ENCODE results near the gene UBE2D3.
"Not testable (repeated sequence)": the region's sequence is repeated elsewhere in the genome, so short reads cannot be mapped to it uniquely, and the experiment has no call there.

Gene UBE2D3

DNA sequence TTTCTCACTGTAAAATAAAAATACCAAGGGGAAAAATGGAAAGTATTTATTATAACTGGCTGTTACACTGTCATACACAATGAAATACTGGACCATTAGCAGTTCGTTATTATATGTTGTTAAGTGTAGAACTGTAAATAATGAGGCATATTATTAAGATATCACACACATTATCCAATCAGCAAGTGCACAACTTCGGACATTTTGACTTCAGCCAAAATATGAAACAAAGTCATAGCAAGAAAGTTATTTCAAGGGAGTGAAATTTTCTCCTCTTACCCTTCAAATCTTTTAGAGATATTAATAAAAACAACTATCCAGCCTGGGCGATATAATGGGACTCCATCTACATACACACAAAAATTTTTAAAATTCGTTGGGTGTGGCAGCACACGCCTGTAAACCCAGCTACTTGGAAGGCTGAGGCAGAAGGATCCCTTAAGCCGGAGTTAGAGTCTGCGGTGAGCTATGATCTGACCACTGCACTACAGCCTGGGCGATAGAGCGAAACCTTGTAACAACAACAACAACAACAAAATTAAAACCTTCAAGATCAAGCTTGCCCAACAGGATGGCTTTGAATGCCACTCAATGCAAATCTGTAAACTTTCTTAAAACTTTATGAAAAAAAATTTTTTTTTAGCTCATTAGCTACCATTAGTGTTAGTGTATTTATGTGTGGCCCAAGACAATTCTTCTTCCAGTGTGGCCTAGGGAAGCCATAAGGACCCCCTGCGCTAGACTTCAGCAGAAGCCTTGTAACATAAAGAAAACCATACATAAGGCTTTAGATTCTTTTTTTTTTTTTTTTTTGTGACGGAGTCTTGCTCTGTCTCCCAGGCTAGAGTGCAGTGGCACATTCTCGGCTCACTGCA, 40.2 kb upstream of the UBE2D3 start:
- ChIA-PET POLR2A (ENCODE audit: low non-redundant PET) (interaction anchor here (0.9 kb wide), 1 partner anchor 40 kb away, joined by 3 read pairs; no protein-coding TSS in a partner anchor), CTCF (interaction anchor here (0.5 to 1.0 kb wide), 2 partner anchors 39 to 522 kb away, joined by 3 to 5 read pairs; no protein-coding TSS in a partner anchor)
- TF ChIP-seq, protein P1, sequence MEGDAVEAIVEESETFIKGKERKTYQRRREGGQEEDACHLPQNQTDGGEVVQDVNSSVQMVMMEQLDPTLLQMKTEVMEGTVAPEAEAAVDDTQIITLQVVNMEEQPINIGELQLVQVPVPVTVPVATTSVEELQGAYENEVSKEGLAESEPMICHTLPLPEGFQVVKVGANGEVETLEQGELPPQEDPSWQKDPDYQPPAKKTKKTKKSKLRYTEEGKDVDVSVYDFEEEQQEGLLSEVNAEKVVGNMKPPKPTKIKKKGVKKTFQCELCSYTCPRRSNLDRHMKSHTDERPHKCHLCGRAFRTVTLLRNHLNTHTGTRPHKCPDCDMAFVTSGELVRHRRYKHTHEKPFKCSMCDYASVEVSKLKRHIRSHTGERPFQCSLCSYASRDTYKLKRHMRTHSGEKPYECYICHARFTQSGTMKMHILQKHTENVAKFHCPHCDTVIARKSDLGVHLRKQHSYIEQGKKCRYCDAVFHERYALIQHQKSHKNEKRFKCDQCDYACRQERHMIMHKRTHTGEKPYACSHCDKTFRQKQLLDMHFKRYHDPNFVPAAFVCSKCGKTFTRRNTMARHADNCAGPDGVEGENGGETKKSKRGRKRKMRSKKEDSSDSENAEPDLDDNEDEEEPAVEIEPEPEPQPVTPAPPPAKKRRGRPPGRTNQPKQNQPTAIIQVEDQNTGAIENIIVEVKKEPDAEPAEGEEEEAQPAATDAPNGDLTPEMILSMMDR (conservative IDR thresholded peaks at IDR 0.05; ENCODE audit: low read depth): no peak
- peak overlapping the region; percentile 97 for H3K27ac ChIP-seq
- DNase-seq (ENCODE audit: low spot score): no peak

DNA sequence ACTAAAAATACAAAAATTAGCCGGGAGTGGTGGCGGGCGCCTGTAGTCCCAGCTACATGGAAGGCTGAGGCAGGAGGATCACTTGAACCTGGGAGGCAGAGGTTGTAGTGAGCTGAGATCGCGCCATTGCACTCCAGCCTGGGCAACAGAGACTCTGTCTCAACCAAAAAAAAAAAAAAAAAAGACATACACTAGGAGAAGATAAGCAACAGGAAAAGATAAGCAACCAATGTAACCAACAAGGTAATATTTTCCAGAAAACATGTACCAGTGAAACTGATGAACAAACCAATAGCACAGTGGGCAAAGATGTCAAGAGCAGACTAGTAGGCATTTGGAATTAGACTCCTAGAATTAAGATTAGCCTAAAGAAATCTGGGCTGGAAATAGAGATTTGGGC, 38.0 kb upstream of the UBE2D3 start:
- POLR2A ChIA-PET (ENCODE audit: low non-redundant PET); DNase-seq (ENCODE audit: low spot score); H3K27ac ChIP-seq: not testable (repeated sequence)
- CTCF ChIA-PET: interaction anchor here (0.8 kb wide), 1 partner anchor 89 kb away, joined by 3 read pairs; no protein-coding TSS in a partner anchor

DNA sequence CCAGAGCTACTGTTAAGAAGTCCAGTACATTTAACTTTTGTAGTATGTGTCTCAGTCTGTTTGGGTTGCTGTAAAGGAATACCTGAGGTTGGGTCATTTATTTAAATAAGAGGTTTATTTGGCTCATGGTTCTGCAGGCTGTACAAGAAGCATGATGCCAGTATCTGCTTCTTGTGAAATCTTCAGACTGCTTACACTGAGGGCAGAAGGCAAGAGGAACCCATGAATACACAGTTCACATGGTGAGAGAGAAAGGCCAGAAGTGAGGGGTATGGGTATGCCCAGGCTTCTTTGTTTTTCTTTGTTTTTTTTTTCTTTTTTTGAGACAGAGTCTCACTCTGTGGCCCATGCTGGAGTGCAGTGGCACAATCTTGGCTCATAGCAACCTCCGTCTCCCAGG, 35.4 kb upstream of the UBE2D3 start:
- POLR2A ChIA-PET (ENCODE audit: low non-redundant PET): no interaction called here
- CTCF ChIA-PET: no interaction called here
- DNase-seq (ENCODE audit: low spot score): no peak
- H3K27ac ChIP-seq: no peak overlapping the region
- TF ChIP-seq, protein P1 (conservative IDR thresholded peaks at IDR 0.05; ENCODE audit: low read depth): no peak

DNA sequence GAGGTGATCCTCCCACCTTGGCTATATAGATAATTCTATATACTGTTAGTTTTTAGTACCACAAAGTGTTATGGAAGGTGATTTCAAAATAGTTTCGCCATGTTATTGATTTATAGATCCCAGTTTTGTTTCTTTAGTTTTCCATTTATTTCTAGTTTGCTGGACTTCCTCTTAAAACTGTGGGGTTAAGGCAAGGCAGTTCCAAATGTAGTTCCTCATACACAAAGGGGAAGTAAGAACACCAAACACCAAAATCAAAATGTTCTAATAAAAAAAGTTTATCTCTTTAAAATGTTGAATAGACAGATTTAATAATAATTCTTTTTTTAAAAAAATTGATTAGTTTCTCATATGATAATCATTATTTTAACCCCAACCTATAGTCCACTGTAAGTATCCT, 34.7 kb upstream of the UBE2D3 start:
- CTCF ChIA-PET: no interaction called here
- POLR2A ChIA-PET (ENCODE audit: low non-redundant PET): no interaction called here
- H3K27ac ChIP-seq: no peak overlapping the region
- DNase-seq (ENCODE audit: low spot score): no peak
- TF ChIP-seq, protein P1 (conservative IDR thresholded peaks at IDR 0.05; ENCODE audit: low read depth): no peak

DNA sequence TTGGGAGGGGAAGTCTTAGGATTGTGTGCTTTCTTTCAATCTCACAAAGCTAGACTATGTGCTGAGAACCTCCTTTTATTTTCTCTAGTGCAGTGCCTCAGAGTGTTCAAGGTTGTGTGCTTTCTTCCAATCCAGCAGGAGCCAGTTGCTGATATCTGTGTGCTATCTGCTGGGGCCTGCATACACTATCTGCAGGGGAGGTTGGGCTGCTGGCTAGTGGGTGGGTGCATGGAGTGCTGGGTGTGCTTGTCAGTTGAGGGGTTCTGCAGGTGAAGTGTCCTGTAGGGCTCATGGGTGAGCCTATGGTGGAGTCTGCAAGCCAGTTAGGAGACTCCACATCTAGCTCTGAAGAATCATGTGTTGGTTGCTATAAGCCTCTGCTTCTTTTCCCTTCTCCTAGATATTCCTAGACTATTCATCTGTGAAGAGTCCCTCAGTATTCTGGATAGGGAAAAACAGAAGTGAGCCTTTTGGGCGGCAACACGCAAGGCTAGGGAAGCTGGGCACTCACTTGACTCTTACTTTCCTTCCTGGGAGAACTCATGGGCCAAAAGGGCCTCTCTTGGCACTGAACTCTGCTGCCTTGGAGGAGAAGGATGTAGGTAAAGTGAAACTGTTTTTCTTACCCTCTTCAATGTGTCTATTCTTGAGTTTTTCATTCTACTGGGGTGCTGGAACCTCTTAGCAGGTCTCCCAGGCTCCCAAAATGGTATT, 33.4 kb upstream of the UBE2D3 start:
- ChIA-PET CTCF (no interaction called here), POLR2A (ENCODE audit: low non-redundant PET) (no interaction called here)
- no peak overlapping the region for H3K27ac ChIP-seq

DNA sequence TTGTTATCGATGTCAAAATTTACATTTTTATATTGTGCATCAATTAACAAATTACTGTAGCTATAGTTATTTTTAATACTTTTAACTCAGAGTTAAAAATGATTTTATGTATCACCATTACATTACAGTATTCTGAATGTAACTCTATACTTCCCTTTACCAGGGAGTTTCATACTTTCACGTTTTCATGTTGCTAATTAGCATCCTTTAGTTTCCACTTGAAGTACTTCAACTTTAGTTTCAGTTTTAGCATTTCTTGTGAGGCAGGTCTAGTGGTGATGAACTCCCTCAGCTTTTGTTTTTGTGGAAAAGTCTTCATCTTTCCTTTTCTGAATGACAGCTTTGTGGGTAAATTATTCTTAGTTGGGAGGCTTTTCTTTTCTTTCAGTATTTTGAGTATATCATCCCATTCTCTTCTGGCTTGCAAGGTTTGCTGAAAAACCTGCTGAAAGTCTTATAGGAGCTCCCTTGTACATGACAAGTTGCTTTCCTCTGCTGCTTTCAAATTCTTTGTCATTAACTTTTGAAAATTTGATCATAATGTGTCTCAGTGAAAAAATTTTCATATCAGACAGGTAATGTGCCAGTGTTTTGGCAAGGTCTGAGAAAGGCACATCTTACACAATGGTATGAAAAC, 31.6 kb upstream of the UBE2D3 start:
- ChIA-PET CTCF (interaction anchor here (0.7 kb wide), 1 partner anchor 233 kb away, joined by 3 read pairs; no protein-coding TSS in a partner anchor), POLR2A (ENCODE audit: low non-redundant PET) (no interaction called here)
- no peak for DNase-seq (ENCODE audit: low spot score)
- H3K27ac ChIP-seq: no peak overlapping the region
- TF ChIP-seq, protein P1 (conservative IDR thresholded peaks at IDR 0.05; ENCODE audit: low read depth): no peak

More for the DNA sequence above, 33.4 kb upstream of the UBE2D3 start:
- no peak for DNase-seq (ENCODE audit: low spot score)
- TF ChIP-seq, protein P1 (conservative IDR thresholded peaks at IDR 0.05; ENCODE audit: low read depth): no peak
